ENCODE results near the gene RIPOR1.
"Not testable (repeated sequence)": the region's sequence is repeated elsewhere in the genome, so short reads cannot be mapped to it uniquely, and the experiment has no call there.

Gene RIPOR1

GRCh38 chr16:67528222-67528869 lies at the start of gene RIPOR1:
Gene RIPOR1 (plus strand): TSS chr16:67528829. CDS start chr16:67538447, 9,618 bp downstream.
- in situ Hi-C loops (cut with MboI; ENCODE audit: low sequenced_read_pairs), result no loop called here

GRCh38 chr16:67480833-67481560 lies 47.6 kb upstream of the RIPOR1 start, which contains the start of gene ATP6V0D1:
Gene ATP6V0D1 (minus strand): TSS chr16:67481157. CDS start chr16:67481086, 71 bp downstream.
- in situ Hi-C loops (cut with MboI; ENCODE audit: low sequenced_read_pairs), result no loop called here

GRCh38 chr16:67481561-67482232 lies 46.9 kb upstream of the RIPOR1 start:
- in situ Hi-C loops (cut with MboI; ENCODE audit: low sequenced_read_pairs), result no loop called here

GRCh38 chr16:67482233-67482924 lies 46.2 kb upstream of the RIPOR1 start:
- in situ Hi-C loops (cut with MboI; ENCODE audit: low sequenced_read_pairs), result no loop called here

GRCh38 chr16:67483150-67483549 lies 45.5 kb upstream of the RIPOR1 start, which contains the start of gene AGRP:
Gene AGRP (minus strand): TSS chr16:67483547. CDS start chr16:67483398, 149 bp downstream.
- in situ Hi-C loops (cut with MboI; ENCODE audit: low sequenced_read_pairs), result no loop called here

- in situ Hi-C loops (cut with MboI; ENCODE audit: low sequenced_read_pairs), result no loop called here
Measured at GRCh38 chr16:67483731-67484525, 44.7 kb upstream of the RIPOR1 start.

- in situ Hi-C loops (cut with MboI; ENCODE audit: low sequenced_read_pairs), result no loop called here
Measured at GRCh38 chr16:67486805-67487204, 41.8 kb upstream of the RIPOR1 start.

- in situ Hi-C loops (cut with MboI; ENCODE audit: low sequenced_read_pairs), result not testable (repeated sequence)
Measured at GRCh38 chr16:67487561-67487960, 41.1 kb upstream of the RIPOR1 start.

GRCh38 chr16:67489401-67490083 lies 39.1 kb upstream of the RIPOR1 start:
- in situ Hi-C loops (cut with MboI; ENCODE audit: low sequenced_read_pairs), result no loop called here

GRCh38 chr16:67490335-67491096 lies 38.1 kb upstream of the RIPOR1 start:
- in situ Hi-C loops (cut with MboI; ENCODE audit: low sequenced_read_pairs), result no loop called here

GRCh38 chr16:67499106-67499505 lies 29.5 kb upstream of the RIPOR1 start:
- in situ Hi-C loops (cut with MboI; ENCODE audit: low sequenced_read_pairs), result no loop called here

- in situ Hi-C loops (cut with MboI; ENCODE audit: low sequenced_read_pairs), result no loop called here
Measured at GRCh38 chr16:67504031-67505021, 24.3 kb upstream of the RIPOR1 start.

- in situ Hi-C loops (cut with MboI; ENCODE audit: low sequenced_read_pairs), result no loop called here
Measured at GRCh38 chr16:67506468-67506867, 22.2 kb upstream of the RIPOR1 start.

GRCh38 chr16:67509016-67509415 lies 19.6 kb upstream of the RIPOR1 start:
- in situ Hi-C loops (cut with MboI; ENCODE audit: low sequenced_read_pairs), result no loop called here

- in situ Hi-C loops (cut with MboI; ENCODE audit: low sequenced_read_pairs), result not testable (repeated sequence)
Measured at GRCh38 chr16:67513892-67514291, 14.7 kb upstream of the RIPOR1 start.

- in situ Hi-C loops (cut with MboI; ENCODE audit: low sequenced_read_pairs), result no loop called here
Measured at GRCh38 chr16:67514382-67514828, 14.2 kb upstream of the RIPOR1 start.

- in situ Hi-C loops (cut with MboI; ENCODE audit: low sequenced_read_pairs), result no loop called here
Measured at GRCh38 chr16:67516296-67517154, 12.1 kb upstream of the RIPOR1 start.

All from HL-60/S4 treated with retinoic acid at 250 ng/mL for 4 days and 3 days (cell line).